CD14-positive monocyte (primary cell): ENCODE data around the gene ASPSCR1. TPM values are rescaled to one million over a fixed set of nuclear protein-coding genes. Genes with fewer than 3 reads are reported as not detected.

Source experiments
- DNase-seq, 3 donors: peaks; one replicate each; pipeline ENCODE4 v3.0.0-alpha.2; 2011 to 2022
- H2AFZ ChIP-seq: 2 replicates; pipeline ENCODE4 v1.6.0; 2012; ENCODE audit warnings: mild to moderate bottlenecking, low read depth, low read length, inconsistent platforms; ENCODE audit not compliant: insufficient read depth, poor library complexity, severe bottlenecking
- H3K27ac ChIP-seq, 2 donors: 1 replicate in 1 of 2; 2 replicates in 1 of 2; pipeline ENCODE4 v1.5.1; 2012 to 2013; ENCODE audit warnings: low read length in 2 of 2, control low read depth in 1 of 2, inconsistent platforms in 1 of 2, low read depth in 1 of 2, mild to moderate bottlenecking in 1 of 2
- H3K27me3 ChIP-seq, 2 donors: one replicate each; pipeline versions ENCODE4 v1.6.0 to v1.6.1; 2011 to 2013; ENCODE audit warnings: low read length in 2 of 2; ENCODE audit not compliant: control insufficient read depth in 2 of 2, insufficient read depth in 2 of 2
- H3K36me3 ChIP-seq, 2 donors: replicated peaks in 1 of 2; 1 replicate in 1 of 2; 2 replicates in 1 of 2; pipeline versions ENCODE4 v1.5.1 to v1.6.1; 2012 to 2013; ENCODE audit warnings: low read length in 2 of 2, control low read depth in 1 of 2, inconsistent platforms in 1 of 2, mild to moderate bottlenecking in 1 of 2; ENCODE audit not compliant: insufficient read depth in 2 of 2, control insufficient read depth in 1 of 2
- H3K4me1 ChIP-seq, 2 donors: 1 replicate in 1 of 2; 2 replicates in 1 of 2; pipeline versions ENCODE4 v1.5.1 to v1.6.1; 2012 to 2013; ENCODE audit warnings: low read length in 2 of 2, control low read depth in 1 of 2, inconsistent platforms in 1 of 2, mild to moderate bottlenecking in 1 of 2, moderate library complexity in 1 of 2; ENCODE audit not compliant: insufficient read depth in 2 of 2, control insufficient read depth in 1 of 2
- H3K4me2 ChIP-seq: replicated peaks from 2 replicates; pipeline ENCODE3; 2012; ENCODE audit warnings: low read length, moderate library complexity, mild to moderate bottlenecking; ENCODE audit not compliant: poor library complexity, severe bottlenecking; ENCODE audit errors: extremely low read depth
- H3K4me3 ChIP-seq, 3 experiments: fragments of 200-600 bp in 1 of 3; sonication (generic) in 1 of 3; replicated peaks in 1 of 3; 1 replicate in 2 of 3; 2 replicates in 1 of 3; pipeline ENCODE4 v1.5.1; 2011 to 2013; ENCODE audit warnings: low read length in 3 of 3, mild to moderate bottlenecking in 3 of 3, control low read depth in 2 of 3, low read depth in 2 of 3, inconsistent platforms in 1 of 3, moderate library complexity in 1 of 3
- H3K79me2 ChIP-seq: 2 replicates; pipeline ENCODE4 v1.6.0; 2012; ENCODE audit warnings: mild to moderate bottlenecking, control low read depth, inconsistent platforms, low read length, moderate library complexity; ENCODE audit not compliant: insufficient read depth
- H3K9ac ChIP-seq: 2 replicates; pipeline ENCODE4 v1.6.0; 2017; ENCODE audit warnings: low read length, mild to moderate bottlenecking; ENCODE audit not compliant: insufficient read depth, poor library complexity, severe bottlenecking
- H3K9me3 ChIP-seq, 2 donors: replicated peaks in 1 of 2; 1 replicate in 1 of 2; 2 replicates in 1 of 2; pipeline versions ENCODE4 v1.5.1 to v1.6.1; 2012 to 2013; ENCODE audit warnings: low read length in 2 of 2, control low read depth in 1 of 2; ENCODE audit not compliant: control insufficient read depth in 1 of 2, insufficient read depth in 1 of 2
- H4K20me1 ChIP-seq: 2 replicates; pipeline ENCODE4 v1.6.0; 2012; ENCODE audit warnings: mild to moderate bottlenecking, low read length, control low read depth, moderate library complexity; ENCODE audit not compliant: insufficient read depth
- H3K27ac Mint-ChIP-seq, 7 donors: one replicate each; pipeline ENCODE4 v1.8.0; 2020; ENCODE audit warnings: mild to moderate bottlenecking in 7 of 7, mixed read lengths in 7 of 7, moderate library complexity in 6 of 7, inconsistent platforms in 2 of 7
- H3K27me3 Mint-ChIP-seq, 3 donors: one replicate each; pipeline ENCODE4 v1.8.0; 2021 to 2022; ENCODE audit warnings: low read depth in 3 of 3, mild to moderate bottlenecking in 3 of 3, mixed read lengths in 3 of 3, moderate library complexity in 3 of 3, inconsistent platforms in 1 of 3
- H3K36me3 Mint-ChIP-seq, 2 donors: one replicate each; pipeline ENCODE4 v1.8.0; 2020; ENCODE audit warnings: mixed read lengths in 2 of 2, inconsistent platforms in 1 of 2, mild to moderate bottlenecking in 1 of 2
- H3K4me1 Mint-ChIP-seq: one replicate; pipeline ENCODE4 v1.8.0; 2020; ENCODE audit warnings: mild to moderate bottlenecking, mixed read lengths
- H3K4me3 Mint-ChIP-seq, 2 donors: one replicate each; pipeline ENCODE4 v1.8.0; 2020; ENCODE audit warnings: mild to moderate bottlenecking in 2 of 2, mixed read lengths in 2 of 2, moderate library complexity in 1 of 2
- H3K9me3 Mint-ChIP-seq, 7 donors: one replicate each; pipeline ENCODE4 v1.8.0; 2020 to 2022; ENCODE audit warnings: mixed read lengths in 7 of 7, mild to moderate bottlenecking in 6 of 7, moderate library complexity in 6 of 7, inconsistent platforms in 2 of 7
- CTCF ChIP-seq: fragments of 200-600 bp; IDR thresholded peaks from one replicate; pipeline ENCODE4 v1.8.0; 2022; ENCODE audit warnings: antibody characterized with exemption, mild to moderate bottlenecking
- WGBS: methylation state at CpG from one replicate; pipeline ENCODE4 v1.1.5; 2013; ENCODE audit warnings: missing lambda C conversion rate; ENCODE audit not compliant: insufficient coverage; 5-methylcytosine and 5-hydroxymethylcytosine counted together
- intact Hi-C, 2 donors: fragments of 100-400 bp; cut with micrococcal nuclease; formaldehyde crosslinking; loops; one replicate each; pipeline versions ENCODE4 v1.15.0 to v1.15.1; 2023
- polyA plus RNA-seq, 3 donors: library from polyadenylated mRNA; depleted of rRNA in 1 of 3; unstranded in 2 of 3; stranded (reverse) in 1 of 3; fragments of 300-500 nt in 2 of 3; fragments of >200 nt in 1 of 3; fragmentation: Illumina TruSeq in 2 of 3; gene quantifications; 1 replicate in 2 of 3; 2 replicates in 1 of 3; pipeline ENCODE4 v1.2.3, GENCODE V29; 2012 to 2021

Gene ASPSCR1
- polyA plus RNA-seq, 3 donors: 25.5 to 31.9 (median 25.6) TPM

DNA sequence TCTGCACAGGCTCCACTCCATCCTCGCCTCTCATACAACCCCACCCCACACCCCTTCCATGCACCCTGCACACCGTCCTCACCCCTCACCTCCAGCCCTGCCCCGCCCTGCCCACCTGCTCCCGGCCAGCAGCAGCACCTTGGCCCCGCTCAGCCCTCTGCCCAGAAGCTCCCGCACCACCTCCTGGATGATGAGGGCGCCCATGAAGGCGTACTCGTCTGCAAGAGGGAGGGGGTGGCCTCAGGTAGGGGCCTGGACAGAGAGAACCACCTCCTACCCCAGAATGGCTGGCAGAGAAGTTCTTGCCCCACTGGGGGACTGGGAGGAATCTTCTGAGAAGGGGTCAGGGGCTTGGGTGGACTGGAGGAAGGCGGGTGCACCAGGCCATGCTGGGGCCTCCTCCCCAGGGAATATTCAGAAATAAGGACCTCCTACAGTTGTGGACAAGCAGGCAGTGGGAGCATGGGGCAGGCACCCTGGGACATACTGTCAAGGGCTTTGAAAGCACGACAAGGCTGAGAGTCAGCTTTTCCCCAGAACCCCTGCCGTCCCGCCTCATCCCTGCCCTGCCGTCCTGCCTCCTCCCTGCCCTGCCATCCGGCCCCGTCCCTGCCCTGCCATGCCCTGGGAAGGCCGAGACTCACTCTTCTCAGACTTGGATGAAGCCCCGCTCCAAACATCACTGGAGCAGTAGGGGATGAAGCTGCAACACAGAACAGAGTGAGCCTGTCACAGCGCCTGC is 19.6 kb upstream of the ASPSCR1 start:
- peaks cover 25 to 55% (median 32%) of the 10 kb centered on the region in 3 donors for H3K27me3 Mint-ChIP-seq
- Histone ChIP-seq H3K4me3 (no peak overlapping the region), H3K4me2 (no peak overlapping the region), H3K79me2 (no peaks in the 10 kb centered on the region), H3K27ac (no peak overlapping the region), H3K36me3 (no peaks in the 10 kb centered on the region), H4K20me1 (no peaks in the 10 kb centered on the region), H3K4me1 (peaks cover 10 to 19% of the 10 kb centered on the region in 2 donors), H2AFZ (no peak overlapping the region), H3K27me3 (peaks cover 22 to 37% of the 10 kb centered on the region in 2 donors), H3K9ac (no peak overlapping the region), H3K9me3 (peaks cover 0 to 5% of the 10 kb centered on the region in 2 donors)
- TF ChIP-seq CTCF: no peak
- peaks cover 0 to 6% of the 10 kb centered on the region in 2 donors for H3K36me3 Mint-ChIP-seq
- H3K4me3 Mint-ChIP-seq: peak overlapping the region in 1 of 2 donors; percentile 82
- DNase-seq: peak in 1 of 3 donors; percentile 4
- peaks cover 5% of the 10 kb centered on the region for H3K4me1 Mint-ChIP-seq
- no peak overlapping the region for H3K27ac Mint-ChIP-seq
- 97% methylated on average over 11 of the region's 19 CpGs for WGBS
- intact Hi-C loops: loop anchor here in 1 of 2 donors (2.0 kb wide), 1 partner anchor 65 kb away; the partner anchor contains the start of genes CENPX and LRRC45
- peaks cover 0 to 13% (median 5%) of the 10 kb centered on the region in 7 donors for H3K9me3 Mint-ChIP-seq

- no peak overlapping the region for H3K27ac ChIP-seq
- peak in 1 of 3 donors; percentile 4 for DNase-seq
- peak overlapping the region in 1 of 3 experiments; percentile 70 for H3K4me3 ChIP-seq
- no peak for TF ChIP-seq CTCF
- no peaks in the 10 kb centered on the region for H4K20me1 ChIP-seq
- WGBS: 69% methylated on average over 12 of the region's 15 CpGs
- Mint-ChIP-seq H3K9me3 (peaks cover 0 to 10% (median 4%) of the 10 kb centered on the region in 7 donors), H3K4me1 (peaks cover 5% of the 10 kb centered on the region), H3K4me3 (peak overlapping the region; percentile 60 to 82), H3K27ac (no peak overlapping the region), H3K27me3 (peaks cover 32 to 59% (median 40%) of the 10 kb centered on the region in 3 donors), H3K36me3 (peaks cover 0 to 6% of the 10 kb centered on the region in 2 donors)
- peaks cover 10 to 19% of the 10 kb centered on the region in 2 donors for H3K4me1 ChIP-seq
- no peaks in the 10 kb centered on the region for H3K79me2 ChIP-seq
- peak overlapping the region; percentile 79 for H3K4me2 ChIP-seq
- H3K9ac ChIP-seq: peak overlapping the region; percentile 40
- H3K27me3 ChIP-seq: peaks cover 22 to 46% of the 10 kb centered on the region in 2 donors
- peak overlapping the region; percentile 85 for H2AFZ ChIP-seq
- intact Hi-C loops: loop anchor here (1.0 to 2.0 kb wide), 2 partner anchors 63 to 64 kb away; partner anchors contain the start of genes CENPX (in 1 of the 2) and LRRC45 (in 1 of the 2)
- peaks cover 0 to 6% of the 10 kb centered on the region in 2 donors for H3K9me3 ChIP-seq
- no peaks in the 10 kb centered on the region for H3K36me3 ChIP-seq
Measured at GRCh38 chr17:81958633-81959342, 18.6 kb upstream of the ASPSCR1 start.
